ENCODE measurements around the gene SYT17.

DNA sequence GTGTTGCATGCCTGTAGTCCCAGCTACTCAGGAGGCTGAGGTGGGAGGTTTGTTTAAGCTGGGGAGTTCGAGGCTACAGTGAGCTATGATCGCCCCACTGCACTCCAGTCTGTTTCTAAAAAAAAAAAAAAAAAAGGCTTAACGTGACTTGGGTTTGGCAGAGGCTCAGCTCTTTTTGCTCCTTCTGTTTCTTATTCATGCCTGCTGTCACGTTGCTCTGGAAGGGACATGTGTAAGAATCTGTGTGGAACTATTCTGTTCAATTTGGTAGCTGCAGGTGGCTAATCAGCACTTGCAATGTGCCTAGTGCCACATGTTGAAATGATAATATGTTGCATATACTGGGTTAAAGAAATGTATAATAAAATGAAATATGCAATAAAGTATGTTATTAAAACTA, 20.9 kb upstream of the SYT17 start:
- TF ChIP-seq, protein P1, sequence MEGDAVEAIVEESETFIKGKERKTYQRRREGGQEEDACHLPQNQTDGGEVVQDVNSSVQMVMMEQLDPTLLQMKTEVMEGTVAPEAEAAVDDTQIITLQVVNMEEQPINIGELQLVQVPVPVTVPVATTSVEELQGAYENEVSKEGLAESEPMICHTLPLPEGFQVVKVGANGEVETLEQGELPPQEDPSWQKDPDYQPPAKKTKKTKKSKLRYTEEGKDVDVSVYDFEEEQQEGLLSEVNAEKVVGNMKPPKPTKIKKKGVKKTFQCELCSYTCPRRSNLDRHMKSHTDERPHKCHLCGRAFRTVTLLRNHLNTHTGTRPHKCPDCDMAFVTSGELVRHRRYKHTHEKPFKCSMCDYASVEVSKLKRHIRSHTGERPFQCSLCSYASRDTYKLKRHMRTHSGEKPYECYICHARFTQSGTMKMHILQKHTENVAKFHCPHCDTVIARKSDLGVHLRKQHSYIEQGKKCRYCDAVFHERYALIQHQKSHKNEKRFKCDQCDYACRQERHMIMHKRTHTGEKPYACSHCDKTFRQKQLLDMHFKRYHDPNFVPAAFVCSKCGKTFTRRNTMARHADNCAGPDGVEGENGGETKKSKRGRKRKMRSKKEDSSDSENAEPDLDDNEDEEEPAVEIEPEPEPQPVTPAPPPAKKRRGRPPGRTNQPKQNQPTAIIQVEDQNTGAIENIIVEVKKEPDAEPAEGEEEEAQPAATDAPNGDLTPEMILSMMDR (IDR thresholded peaks at IDR 0.05; ENCODE audit: low read depth, low read length): no peak
- TF ChIP-seq POLR2A (IDR thresholded peaks at IDR 0.05; ENCODE audit: extremely low read depth, insufficient read length) (no peak), MYC (IDR thresholded peaks at IDR 0.05; ENCODE audit: low read depth, low read length) (no peak)

Data from NB4 (cell line).